Uterus (tissue), 2 donors: Measurements from ENCODE around the gene NISCH.

Source experiments
- POLR2A ChIP-seq, 2 donors: fragments of 450-650 bp; IDR thresholded peaks; one replicate each; pipeline ENCODE4 v1.6.1; 2016; ENCODE audit warnings: antibody characterized with exemption in 2 of 2, mild to moderate bottlenecking in 1 of 2, moderate library complexity in 1 of 2
- TF ChIP-seq, protein P1 (sequence below), 4 experiments: fragments of 200-600 bp in 2 of 4; fragments of 450-650 bp in 2 of 4; sonication (generic) in 2 of 4; IDR thresholded peaks; one replicate each; pipeline ENCODE4 v1.5.1; 2016 to 2019; ENCODE audit warnings: antibody characterized with exemption in 4 of 4, mild to moderate bottlenecking in 2 of 4, moderate library complexity in 1 of 4

DNA sequence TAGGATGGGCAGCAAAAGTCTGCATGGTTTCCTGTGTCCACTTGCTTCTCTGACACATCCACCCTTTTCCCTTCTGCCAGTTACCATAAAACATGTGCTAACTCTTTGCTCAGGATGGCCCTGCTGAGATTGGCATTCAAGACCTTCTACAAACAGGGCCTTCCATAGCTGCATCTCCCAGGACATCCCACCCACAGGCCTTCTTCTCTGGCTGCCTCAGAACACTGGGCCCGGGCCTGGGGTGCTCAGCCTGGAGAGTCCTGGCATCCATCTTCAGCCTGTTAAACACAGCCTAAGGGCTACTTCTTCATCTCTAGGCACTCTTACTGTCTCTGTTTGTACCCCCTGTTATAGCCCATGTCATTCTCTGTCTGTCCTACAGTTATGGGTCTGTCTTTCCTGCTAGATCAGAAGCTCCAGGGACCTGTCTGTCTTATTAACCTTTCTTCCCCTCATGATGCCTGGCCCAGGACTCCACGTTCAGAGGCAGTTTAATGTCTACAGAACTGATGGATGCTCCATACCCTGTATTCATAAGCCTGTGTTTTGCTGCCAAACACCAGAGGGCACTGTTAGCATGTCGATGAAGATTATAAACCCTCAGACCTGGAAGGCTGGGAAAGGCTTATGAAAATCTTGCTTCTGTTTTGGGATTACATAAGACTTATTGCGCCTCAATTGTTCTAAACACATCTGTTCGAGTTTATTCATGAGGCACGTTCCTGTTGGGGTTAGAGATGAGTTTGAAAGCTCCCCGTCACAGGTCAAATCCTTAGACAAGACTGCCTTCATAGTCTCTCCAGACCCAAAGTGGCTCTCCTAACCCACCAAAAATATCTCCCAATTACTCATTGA lies 27.0 kb upstream of the NISCH start:
- TF ChIP-seq, protein P1, sequence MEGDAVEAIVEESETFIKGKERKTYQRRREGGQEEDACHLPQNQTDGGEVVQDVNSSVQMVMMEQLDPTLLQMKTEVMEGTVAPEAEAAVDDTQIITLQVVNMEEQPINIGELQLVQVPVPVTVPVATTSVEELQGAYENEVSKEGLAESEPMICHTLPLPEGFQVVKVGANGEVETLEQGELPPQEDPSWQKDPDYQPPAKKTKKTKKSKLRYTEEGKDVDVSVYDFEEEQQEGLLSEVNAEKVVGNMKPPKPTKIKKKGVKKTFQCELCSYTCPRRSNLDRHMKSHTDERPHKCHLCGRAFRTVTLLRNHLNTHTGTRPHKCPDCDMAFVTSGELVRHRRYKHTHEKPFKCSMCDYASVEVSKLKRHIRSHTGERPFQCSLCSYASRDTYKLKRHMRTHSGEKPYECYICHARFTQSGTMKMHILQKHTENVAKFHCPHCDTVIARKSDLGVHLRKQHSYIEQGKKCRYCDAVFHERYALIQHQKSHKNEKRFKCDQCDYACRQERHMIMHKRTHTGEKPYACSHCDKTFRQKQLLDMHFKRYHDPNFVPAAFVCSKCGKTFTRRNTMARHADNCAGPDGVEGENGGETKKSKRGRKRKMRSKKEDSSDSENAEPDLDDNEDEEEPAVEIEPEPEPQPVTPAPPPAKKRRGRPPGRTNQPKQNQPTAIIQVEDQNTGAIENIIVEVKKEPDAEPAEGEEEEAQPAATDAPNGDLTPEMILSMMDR (IDR thresholded peaks at IDR 0.05) = peak; percentile 63 to 84 (median 75)
- no peak for TF ChIP-seq POLR2A (IDR thresholded peaks at IDR 0.05)
